ENCODE data around the gene SPECC1L. TPM values are rescaled to one million over a fixed set of nuclear protein-coding genes. Genes with fewer than 3 reads are reported as not detected.

SPECC1L gene
- total RNA-seq, 1 experiment from 2014 or later = 40.8 TPM

GRCh38 chr22:24443668-24444067, 173.0 kb downstream of the SPECC1L start:
- Histone ChIP-seq H3K9me2 (ENCODE audit: insufficient read depth) (no peaks in the 10 kb centered on the region), H3K79me2 (ENCODE audit: insufficient read depth, low read length) (no peaks in the 10 kb centered on the region), H3K4me3 (replicated peaks in 1 of 2; ENCODE audit: low read depth in 1 of 2, low read length in 2 of 2) (no peak overlapping the region), H3K4me1 (ENCODE audit: control insufficient read depth in 1 of 2, insufficient read depth in 2 of 2, low read length in 2 of 2) (peaks cover 5 to 10% of the 10 kb centered on the region in 2 experiments), H3K36me3 (ENCODE audit: control insufficient read depth in 1 of 2, insufficient read depth in 2 of 2, low read length in 2 of 2) (no peaks in the 10 kb centered on the region), H3K9ac (ENCODE audit: low read length) (no peak overlapping the region), H3K9me3 (ENCODE audit: control insufficient read depth in 1 of 2, insufficient read depth in 1 of 2, low read depth in 1 of 2, low read length in 2 of 2) (no peaks in the 10 kb centered on the region), H3K4me2 (ENCODE audit: low read length) (no peak overlapping the region), H4K20me1 (ENCODE audit: insufficient read depth) (no peaks in the 10 kb centered on the region), H3K27ac (ENCODE audit: low read depth, low read length) (no peak overlapping the region), H2AFZ (ENCODE audit: low read depth, low read length, poor library complexity, severe bottlenecking) (no peak overlapping the region), H3K27me3 (ENCODE audit: insufficient read depth, low read length) (no peaks in the 10 kb centered on the region)
- CTCF ChIA-PET = no interaction called here
- DNase-seq (ENCODE audit: low read depth, low spot score) (no peak), ATAC-seq (no peak)
- no peak for TF ChIP-seq REST (IDR thresholded peaks at IDR 0.05; ENCODE audit: low read depth)
- no peak for TF ChIP-seq CTCF (IDR thresholded peaks at IDR 0.05 in 2 of 3, conservative IDR thresholded peaks at IDR 0.05 in 1 of 3; ENCODE audit: borderline replicate concordance in 1 of 3, insufficient read depth in 1 of 3, low read depth in 2 of 3, low read length in 2 of 3)
- TF ChIP-seq ZFX (IDR thresholded peaks at IDR 0.05) = no peak
- no peak for TF ChIP-seq TCF7L2 (IDR thresholded peaks at IDR 0.05; ENCODE audit: borderline replicate concordance, extremely low read depth, insufficient read depth, insufficient read length)
- TF ChIP-seq RAD21 (IDR thresholded peaks at IDR 0.05; ENCODE audit: low read depth) = no peak
- TF ChIP-seq EGR1 (IDR thresholded peaks at IDR 0.05; ENCODE audit: low read depth) = no peak
- TF ChIP-seq SRF (IDR thresholded peaks at IDR 0.05; ENCODE audit: low read depth) = no peak
- TF ChIP-seq FOSL1 (IDR thresholded peaks at IDR 0.05; ENCODE audit: low read depth) = no peak
- TF ChIP-seq EZH2phosphoT487 (IDR thresholded peaks at IDR 0.05; ENCODE audit: borderline replicate concordance) = no peak
- no peak for TF ChIP-seq ZBTB33 (IDR thresholded peaks at IDR 0.05; ENCODE audit: extremely low read depth, insufficient replicate concordance, low read length)
- TF ChIP-seq ELF1 (IDR thresholded peaks at IDR 0.05; ENCODE audit: borderline replicate concordance, low read depth) = no peak
- no peak for TF ChIP-seq CEBPB (IDR thresholded peaks at IDR 0.05; ENCODE audit: low read depth)
- no peak for TF ChIP-seq ZNF274 (IDR thresholded peaks at IDR 0.05; ENCODE audit: low read depth, low read length)
- TF ChIP-seq MAX (IDR thresholded peaks at IDR 0.05) = no peak
- no peak for TF ChIP-seq YY1 (IDR thresholded peaks at IDR 0.05; ENCODE audit: extremely low read depth, insufficient replicate concordance, low read depth, low read length)
- intact Hi-C loops (cut with micrococcal nuclease) = no loop called here
- RAD21 ChIA-PET (ENCODE audit: low non-redundant PET in 1 of 2, low total read pairs in 2 of 2, uncharacterized antibody in 2 of 2, unreplicated experiment in 2 of 2) = no interaction called here
- no TSS peak for BruUV-seq (replicated peaks)
- POLR2A ChIA-PET = no interaction called here
